Omental fat pad (tissue), 4 donors: ENCODE data around the gene SLIT2. TPM values are rescaled to one million over a fixed set of nuclear protein-coding genes. Genes with fewer than 3 reads are reported as not detected.
A peak's percentile ranks its signal among the peaks of the same experiment; 100 is the strongest.

Experiments
- ATAC-seq: fragments of 150-250 bp; one replicate; pipeline ENCODE4 v1.9.1; 2016; ENCODE audit warnings: mild to moderate bottlenecking, moderate library complexity; ENCODE audit not compliant: low FRiP score
- DNase-seq: peaks from one replicate; pipeline ENCODE4 v3.0.0-alpha.2; 2019; ENCODE audit warnings: low spot score
- CTCF ChIP-seq, 3 donors: fragments of 450-650 bp; IDR thresholded peaks; one replicate each; pipeline ENCODE4 v1.5.1; 2016 to 2017; ENCODE audit warnings: antibody characterized with exemption in 3 of 3, mild to moderate bottlenecking in 3 of 3, moderate library complexity in 2 of 3
- total RNA-seq, 4 donors: library from RNA; depleted of rRNA; stranded (reverse); fragments of >200 nt; gene quantifications; one replicate each; pipeline ENCODE4 v1.1.0, GENCODE V29; 2016

The SLIT2 gene
- total RNA-seq, 4 donors from 2014 or later: 13.4 to 45.6 (median 18.6) TPM

GRCh38 chr4:20273793-20274192, 22.1 kb downstream of the SLIT2 start:
- ATAC-seq (no peak), DNase-seq (no peak)
- no peak for TF ChIP-seq CTCF (IDR thresholded peaks at IDR 0.05)

GRCh38 chr4:20276848-20277247, 25.1 kb downstream of the SLIT2 start:
- DNase-seq (no peak), ATAC-seq (no peak)
- TF ChIP-seq CTCF (IDR thresholded peaks at IDR 0.05): no peak

- no peak for ATAC-seq
- no peak for DNase-seq
- TF ChIP-seq CTCF (IDR thresholded peaks at IDR 0.05): no peak
These were observed 26.5 kb downstream of the SLIT2 start for GRCh38 chr4:20278195-20278594.

GRCh38 chr4:20279381-20279780, 27.7 kb downstream of the SLIT2 start:
- DNase-seq (no peak), ATAC-seq (no peak)

GRCh38 chr4:20281453-20281852, 29.7 kb downstream of the SLIT2 start:
- DNase-seq (no peak), ATAC-seq (no peak)
- no peak for TF ChIP-seq CTCF (IDR thresholded peaks at IDR 0.05)

More at GRCh38 chr4:20279381-20279780, 27.7 kb downstream of the SLIT2 start:
- TF ChIP-seq CTCF (IDR thresholded peaks at IDR 0.05): no peak

GRCh38 chr4:20283039-20283438, 31.3 kb downstream of the SLIT2 start:
- TF ChIP-seq CTCF (IDR thresholded peaks at IDR 0.05): no peak
- DNase-seq: no peak
- ATAC-seq: no peak

- ATAC-seq: peak; percentile 76
- no peak for DNase-seq
- TF ChIP-seq CTCF (IDR thresholded peaks at IDR 0.05): no peak
These were observed 33.3 kb downstream of the SLIT2 start for GRCh38 chr4:20284990-20285389.
